ENCODE data around the gene ATP6AP1.

The ATP6AP1 gene

GRCh38 chrX:154448484-154448883, 20.0 kb downstream of the ATP6AP1 start:
- DNase-seq (ENCODE audit: low read depth), result no peak

- no peak for DNase-seq (ENCODE audit: low read depth)
These were observed 21.1 kb downstream of the ATP6AP1 start for GRCh38 chrX:154449618-154450017.

DNA sequence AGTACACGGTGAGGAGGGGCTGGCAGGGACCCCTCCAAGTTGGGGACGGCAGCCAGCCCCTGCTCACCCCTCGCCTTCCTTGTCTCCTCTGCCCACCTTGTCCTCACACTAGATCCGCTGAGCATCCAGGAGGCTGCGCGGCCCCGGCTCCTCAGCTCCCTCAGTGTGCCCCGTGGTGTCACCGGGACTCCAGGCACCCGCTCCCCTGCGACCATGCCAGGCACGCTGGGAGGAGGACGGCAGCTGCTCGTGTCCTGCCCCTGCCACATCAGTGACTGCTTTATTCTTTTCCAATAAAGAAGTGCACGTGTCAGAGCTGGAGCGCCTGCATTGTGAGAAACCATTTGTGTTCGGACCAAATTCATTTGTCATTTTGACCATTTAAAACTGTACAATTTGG, 21.8 kb downstream of the ATP6AP1 start:
- DNase-seq (ENCODE audit: low read depth), result no peak

DNA sequence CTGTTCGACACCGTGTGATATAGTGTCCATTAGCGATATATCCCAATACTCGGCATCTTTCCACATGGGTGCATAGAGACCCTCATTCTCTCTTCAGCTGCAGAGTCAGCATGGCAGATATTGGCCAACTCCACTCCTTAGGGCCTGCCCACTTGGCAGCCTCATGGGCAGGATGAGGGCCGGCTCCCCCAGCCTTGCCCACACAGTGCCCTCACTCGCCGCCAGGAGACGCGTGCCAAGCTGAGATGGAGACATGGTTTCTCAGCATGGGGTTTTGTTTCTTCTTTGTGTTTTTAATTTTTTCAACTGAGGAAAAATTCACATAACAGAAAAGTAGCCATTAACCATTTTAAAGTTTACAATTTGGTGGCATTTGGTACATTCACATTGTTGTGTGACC, 24.3 kb downstream of the ATP6AP1 start:
- DNase-seq (ENCODE audit: low read depth), result no peak

DNA sequence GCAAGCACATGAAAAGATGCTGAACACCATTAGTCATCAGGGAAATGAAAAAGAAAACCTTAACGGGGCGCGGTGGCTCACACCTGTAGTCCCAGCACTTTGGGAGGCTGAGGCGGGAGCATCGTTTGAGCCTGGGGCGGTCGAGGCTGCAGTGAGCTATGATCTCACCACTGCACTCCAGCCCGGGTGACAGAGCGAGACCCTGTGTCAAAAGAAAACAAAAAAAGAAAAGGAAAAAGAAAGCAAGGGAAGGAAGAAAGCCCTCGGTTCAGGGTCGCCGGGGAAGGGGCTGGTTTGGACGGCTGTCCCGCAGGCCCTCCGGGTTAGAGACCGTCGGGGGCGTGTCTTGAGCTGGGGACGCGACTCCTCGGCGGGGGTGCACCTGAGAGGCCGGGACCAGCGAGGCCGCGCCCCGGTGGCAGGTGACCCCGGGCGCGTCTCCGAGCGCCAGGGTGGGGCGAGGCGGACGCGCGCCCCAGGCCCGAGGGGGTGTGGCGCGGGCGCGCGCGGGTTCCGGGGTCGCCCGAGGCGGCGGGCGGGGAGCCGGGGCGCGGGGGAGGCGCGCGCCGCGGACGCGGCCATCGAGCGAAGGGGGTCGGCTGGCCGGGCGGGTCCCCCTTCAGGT, 29.1 kb downstream of the ATP6AP1 start:
- DNase-seq (ENCODE audit: low read depth), result no peak

- DNase-seq (ENCODE audit: low read depth), result no peak
These were observed 29.9 kb downstream of the ATP6AP1 start, which contains the start of gene PLXNA3 for GRCh38 chrX:154458116-154458953. Gene PLXNA3, plus strand, starts transcription at chrX:154458281. Its CDS starts 1,903 bp downstream, at chrX:154460184.

DNA sequence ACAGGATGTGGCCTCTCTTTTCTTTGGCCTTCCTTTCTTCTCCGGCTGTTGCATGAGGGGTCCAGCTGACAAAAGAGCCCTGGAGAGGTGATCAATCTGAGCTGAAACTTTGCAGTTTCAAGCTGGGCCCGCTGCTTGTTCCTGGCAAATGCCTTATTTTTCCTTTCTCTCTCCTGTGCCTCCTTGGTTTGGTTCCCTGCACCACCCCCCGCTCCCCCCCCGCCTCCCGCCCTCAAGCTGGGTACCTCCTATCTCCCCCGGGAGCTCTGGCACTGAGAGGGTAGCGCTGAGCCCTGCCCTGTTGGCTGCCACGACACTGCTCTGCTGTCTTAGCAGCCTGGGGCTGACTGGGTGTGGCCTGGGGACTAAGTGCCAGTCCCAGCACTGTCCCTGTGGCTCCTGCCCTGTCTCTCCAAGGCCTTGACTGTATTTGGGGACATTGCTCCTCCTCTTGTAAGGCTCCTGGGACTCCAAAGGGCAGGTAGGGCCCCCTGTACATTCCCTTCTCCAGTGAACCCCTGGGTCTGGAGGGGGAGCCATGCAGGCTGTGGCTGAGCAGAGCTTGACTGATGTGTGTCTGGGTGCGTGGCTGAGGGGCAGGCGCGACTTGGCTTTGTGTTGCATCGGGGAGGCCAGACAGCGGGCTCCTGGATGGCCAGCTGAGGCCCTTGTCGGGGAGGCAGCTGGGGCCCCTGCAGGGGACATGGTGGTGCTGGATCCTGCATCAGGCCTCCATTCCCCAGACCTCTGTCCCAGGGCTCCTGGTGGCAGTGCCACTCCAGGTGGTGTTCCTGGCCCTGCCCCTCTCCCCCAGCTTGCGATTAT, 30.7 kb downstream of the ATP6AP1 start:
- no peak for DNase-seq (ENCODE audit: low read depth)

- DNase-seq (ENCODE audit: low read depth), result no peak
These were observed 31.4 kb downstream of the ATP6AP1 start for GRCh38 chrX:154459832-154460231.

- DNase-seq (ENCODE audit: low read depth), result no peak
These were observed 31.8 kb downstream of the ATP6AP1 start for GRCh38 chrX:154460326-154460725.

DNA sequence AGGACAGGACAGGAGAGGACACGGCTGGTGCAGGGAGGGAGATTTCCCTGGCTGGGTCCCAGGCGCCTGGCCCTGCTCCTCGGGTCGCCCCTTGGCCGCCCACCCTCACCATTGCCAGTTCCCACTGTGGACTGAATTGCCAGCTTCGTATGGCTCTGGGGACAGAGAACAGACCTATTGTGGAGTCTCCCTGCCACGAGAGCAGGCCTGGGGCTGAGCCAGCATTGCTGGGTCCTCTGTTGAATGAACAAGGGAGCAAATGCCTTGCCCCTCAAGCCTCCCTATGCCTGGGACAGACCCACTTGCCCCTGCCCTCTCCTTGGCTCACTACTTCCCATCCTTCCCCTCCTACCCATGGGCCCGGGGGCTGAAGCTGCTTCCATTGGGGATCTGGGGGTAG, 33.9 kb downstream of the ATP6AP1 start:
- no peak for DNase-seq (ENCODE audit: low read depth)

- DNase-seq (ENCODE audit: low read depth), result no peak
These were observed 35.2 kb downstream of the ATP6AP1 start for GRCh38 chrX:154463611-154464220.

- no peak for DNase-seq (ENCODE audit: low read depth)
These were observed 36.4 kb downstream of the ATP6AP1 start for GRCh38 chrX:154464806-154465365.

DNA sequence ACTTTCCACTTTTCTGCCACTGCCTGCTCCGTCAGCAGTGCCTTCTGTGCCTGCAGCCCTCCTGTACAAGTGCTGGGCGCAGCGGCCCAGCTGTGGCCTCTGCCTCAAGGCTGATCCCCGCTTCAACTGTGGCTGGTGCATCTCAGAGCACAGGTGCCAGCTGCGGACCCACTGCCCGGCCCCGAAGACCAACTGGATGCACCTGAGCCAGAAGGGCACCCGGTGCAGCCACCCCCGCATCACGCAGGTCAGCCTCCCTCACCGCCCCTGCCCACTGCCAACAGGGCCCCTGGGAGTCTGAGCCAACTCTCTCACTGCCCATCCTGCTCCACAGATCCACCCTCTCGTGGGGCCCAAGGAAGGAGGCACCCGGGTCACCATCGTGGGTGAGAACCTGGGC, 37.1 kb downstream of the ATP6AP1 start:
- no peak for DNase-seq (ENCODE audit: low read depth)

GRCh38 chrX:154466036-154466435, 37.6 kb downstream of the ATP6AP1 start:
- no peak for DNase-seq (ENCODE audit: low read depth)

GRCh38 chrX:154466907-154467306, 38.4 kb downstream of the ATP6AP1 start:
- no peak for DNase-seq (ENCODE audit: low read depth)

GRCh38 chrX:154467556-154467955, 39.1 kb downstream of the ATP6AP1 start:
- no peak for DNase-seq (ENCODE audit: low read depth)

GRCh38 chrX:154468217-154468616, 39.7 kb downstream of the ATP6AP1 start:
- no peak for DNase-seq (ENCODE audit: low read depth)

DNA sequence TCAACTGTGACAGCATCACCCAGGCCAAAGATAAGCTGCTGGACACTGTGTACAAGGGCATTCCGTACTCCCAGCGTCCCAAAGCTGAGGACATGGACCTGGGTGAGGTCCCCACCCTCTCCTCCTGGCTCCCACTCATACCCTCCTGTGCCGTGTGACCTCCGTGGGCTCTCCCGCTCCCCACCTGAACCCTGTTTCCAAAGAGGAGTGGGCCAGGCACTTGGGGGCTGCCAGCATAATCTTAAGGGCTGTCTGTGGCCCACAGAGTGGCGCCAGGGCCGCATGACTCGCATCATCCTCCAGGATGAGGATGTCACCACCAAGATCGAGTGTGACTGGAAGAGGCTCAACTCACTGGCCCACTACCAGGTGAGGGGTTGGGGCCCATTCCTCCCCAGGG, 40.6 kb downstream of the ATP6AP1 start:
- no peak for DNase-seq (ENCODE audit: low read depth)

- no peak for DNase-seq (ENCODE audit: low read depth)
These were observed 41.4 kb downstream of the ATP6AP1 start for GRCh38 chrX:154469880-154470279.

DNA sequence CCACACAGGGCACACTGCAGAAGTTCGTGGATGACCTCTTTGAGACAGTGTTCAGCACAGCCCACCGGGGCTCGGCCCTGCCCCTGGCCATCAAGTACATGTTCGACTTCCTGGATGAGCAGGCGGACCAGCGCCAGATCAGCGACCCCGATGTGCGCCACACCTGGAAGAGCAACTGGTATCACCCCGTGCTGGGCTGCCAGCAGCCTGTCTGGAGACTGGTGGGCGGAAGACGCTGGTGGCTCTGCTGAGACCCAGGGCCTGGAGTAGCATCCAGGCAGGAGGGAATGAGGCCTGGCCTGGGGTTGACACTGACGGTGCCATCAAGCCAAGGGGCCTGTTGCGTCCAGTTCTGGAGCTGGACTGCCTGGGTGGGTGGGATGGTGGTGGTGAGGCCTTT, 42.0 kb downstream of the ATP6AP1 start:
- DNase-seq (ENCODE audit: low read depth), result no peak

- DNase-seq (ENCODE audit: low read depth), result no peak
These were observed 42.6 kb downstream of the ATP6AP1 start for GRCh38 chrX:154470914-154471568.

All from amniotic epithelial cell (primary cell).